Activated CD4-positive, alpha-beta T cell treated with anti-CD3 and anti-CD28 coated beads for 36 hours (primary cell): Measurements from ENCODE around the gene TACC2. TPM values are rescaled to one million over a fixed set of nuclear protein-coding genes. Genes with fewer than 3 reads are reported as not detected.

ENCODE experiments used
- ATAC-seq: fragments of 200-7000 bp; cut with Tn5 transposase; one replicate; pipeline ENCODE4 v1.10.0; 2021; ENCODE audit warnings: mild to moderate bottlenecking, moderate library complexity
- CTCF ChIA-PET: fragments of 350-600 bp; sonication (Branson Sonifier 250); formaldehyde crosslinking; loops from one replicate; lab custom pipeline; 2021; ENCODE audit warnings: antibody characterized with exemption; lab: Charles Lee
- POLR2A ChIA-PET: fragments of 350-600 bp; sonication (Branson Sonifier 250); formaldehyde crosslinking; loops from one replicate; lab custom pipeline; 2021; ENCODE audit warnings: antibody characterized with exemption, inconsistent platforms; lab: Charles Lee
- DNase-seq: peaks from one replicate; pipeline ENCODE4 v3.0.0-alpha.2; 2020
- H3K27ac Mint-ChIP-seq: one replicate; pipeline ENCODE4 v1.8.0; 2021; ENCODE audit warnings: mixed read lengths
- H3K27me3 Mint-ChIP-seq: one replicate; pipeline ENCODE4 v1.8.0; 2021; ENCODE audit warnings: mixed read lengths
- H3K36me3 Mint-ChIP-seq: one replicate; pipeline ENCODE4 v1.8.0; 2021; ENCODE audit warnings: low read depth, mixed read lengths
- H3K4me1 Mint-ChIP-seq: one replicate; pipeline ENCODE4 v1.8.0; 2021; ENCODE audit warnings: mixed read lengths
- H3K4me3 Mint-ChIP-seq: one replicate; pipeline ENCODE4 v1.8.0; 2021; ENCODE audit warnings: mild to moderate bottlenecking, moderate library complexity, mixed read lengths
- H3K9me3 Mint-ChIP-seq: one replicate; pipeline ENCODE4 v1.8.0; 2021; ENCODE audit warnings: low read depth, mixed read lengths
- intact Hi-C, 2 experiments: fragments of 100-400 bp; cut with DNase I in 1 of 2; cut with micrococcal nuclease in 1 of 2; formaldehyde crosslinking; loops; one replicate each; pipeline versions ENCODE4 v1.14.2 to v1.15.1; 2022 to 2024; cut with DNase I, micrococcal nuclease
- total RNA-seq, 2 experiments: library from RNA; stranded (reverse); gene quantifications; one replicate each; pipeline ENCODE4 v1.2.3, GENCODE V29; 2021

TACC2 gene
- total RNA-seq, 2 experiments from 2014 or later = not detected

DNA sequence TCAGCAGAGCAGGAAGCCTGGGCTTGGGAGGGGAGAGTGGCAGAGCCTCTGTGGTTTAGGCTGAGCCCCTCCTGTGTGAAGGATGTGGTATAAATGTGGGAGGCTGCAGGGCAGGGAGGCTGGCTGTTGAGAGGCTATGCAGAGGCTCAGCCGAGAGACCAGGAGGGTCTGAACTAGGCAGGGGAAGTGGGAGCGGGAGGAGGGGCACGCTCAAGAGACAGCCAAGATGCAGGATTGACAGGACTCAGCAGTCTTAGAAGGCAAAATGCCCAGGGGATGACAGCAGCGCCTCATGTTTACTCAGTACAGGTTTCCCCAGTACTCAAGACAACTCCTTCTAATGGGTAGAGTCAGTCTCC, 306.5 kb downstream of the TACC2 start:
- POLR2A ChIA-PET = no interaction called here
- no peak overlapping the region for H3K27ac Mint-ChIP-seq
- no peaks in the 10 kb centered on the region for H3K36me3 Mint-ChIP-seq
- H3K9me3 Mint-ChIP-seq = no peaks in the 10 kb centered on the region
- CTCF ChIA-PET = interaction anchor here (4.4 kb wide), 1 partner anchor 139 kb away, joined by 87 read pairs; no protein-coding TSS in a partner anchor
- no peak overlapping the region for H3K4me3 Mint-ChIP-seq
- intact Hi-C loops = loop anchor here (5.0 kb wide), 3 partner anchors 47 to 1262 kb away; no protein-coding TSS in a partner anchor
- H3K4me1 Mint-ChIP-seq = peaks cover 12% of the 10 kb centered on the region
- DNase-seq (no peak), ATAC-seq (no peak)
- H3K27me3 Mint-ChIP-seq = peaks cover 3% of the 10 kb centered on the region

DNA sequence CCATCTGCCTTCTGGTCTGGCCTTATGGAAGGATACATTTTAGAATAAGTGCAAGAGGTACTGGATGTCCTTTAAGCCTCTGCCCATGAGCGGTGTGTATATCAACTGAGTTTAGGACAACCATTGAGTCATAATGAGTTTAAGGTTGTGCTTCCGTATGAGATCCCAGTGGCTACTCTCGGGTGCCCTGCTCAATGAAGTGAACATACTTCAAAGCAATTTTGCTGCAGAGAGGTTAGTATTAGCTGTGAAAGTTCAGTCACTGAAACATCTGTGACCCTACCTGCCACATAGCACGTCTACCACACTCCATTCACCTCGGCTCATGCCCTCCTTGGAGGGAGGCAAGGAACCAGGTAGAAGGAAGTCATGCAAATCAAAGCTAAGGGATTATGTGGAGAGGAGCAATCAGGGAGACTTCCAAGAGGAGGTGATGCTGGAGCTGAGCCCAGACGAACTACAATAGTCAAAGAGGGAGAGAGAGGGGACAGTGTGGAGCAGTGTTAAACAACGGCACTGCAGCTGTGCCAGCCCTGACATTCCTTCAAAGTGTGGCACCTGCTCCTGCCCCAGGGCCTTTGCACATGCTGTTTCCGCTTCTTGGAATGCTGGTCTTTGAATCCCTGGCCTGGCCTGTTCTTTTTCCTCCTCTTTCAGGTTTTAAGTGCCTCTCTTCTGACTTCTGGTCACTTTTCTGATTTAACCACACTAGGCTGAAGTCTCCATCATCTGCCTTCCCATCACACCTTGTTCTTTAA, 307.6 kb downstream of the TACC2 start:
- DNase-seq (no peak), ATAC-seq (no peak)
- CTCF ChIA-PET = interaction anchor here (1.1 to 4.4 kb wide), 3 partner anchors 138 to 256 kb away, joined by 3 to 87 read pairs (median 3); no protein-coding TSS in a partner anchor
- intact Hi-C loops = loop anchor here (5.0 kb wide), 3 partner anchors 46 to 1261 kb away; no protein-coding TSS in a partner anchor
- POLR2A ChIA-PET = no interaction called here
- peaks cover 12% of the 10 kb centered on the region for H3K4me1 Mint-ChIP-seq
- no peak overlapping the region for H3K27ac Mint-ChIP-seq
- H3K27me3 Mint-ChIP-seq = peaks cover 3% of the 10 kb centered on the region
- H3K4me3 Mint-ChIP-seq = no peak overlapping the region
- no peaks in the 10 kb centered on the region for H3K36me3 Mint-ChIP-seq
- H3K9me3 Mint-ChIP-seq = no peaks in the 10 kb centered on the region

DNA sequence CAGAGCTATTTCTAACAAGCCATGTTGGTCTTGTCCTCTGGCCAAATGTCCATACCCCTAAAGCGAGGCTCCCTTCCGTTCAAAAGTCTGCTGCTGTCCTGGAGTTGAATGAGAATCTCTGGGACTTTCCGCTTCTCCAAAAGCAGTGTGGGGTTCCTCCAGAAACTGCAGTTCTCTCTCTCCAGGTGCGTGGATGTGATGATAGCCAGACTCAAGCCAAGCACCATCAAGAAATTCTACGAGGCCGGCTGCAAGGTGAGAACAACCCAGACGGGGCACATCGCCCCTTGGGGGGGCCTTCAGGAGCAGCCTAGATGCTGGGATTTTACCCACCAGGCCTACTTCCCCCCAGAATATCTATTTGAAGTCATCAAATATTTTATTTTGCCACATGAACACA, 308.6 kb downstream of the TACC2 start:
- no peak for ATAC-seq
- intact Hi-C loops = loop anchor here (5.0 kb wide), 3 partner anchors 45 to 1260 kb away; no protein-coding TSS in a partner anchor
- DNase-seq = no peak
- peaks cover 12% of the 10 kb centered on the region for H3K4me1 Mint-ChIP-seq
- H3K36me3 Mint-ChIP-seq = no peaks in the 10 kb centered on the region
- H3K27me3 Mint-ChIP-seq = peaks cover 3% of the 10 kb centered on the region
- no peaks in the 10 kb centered on the region for H3K9me3 Mint-ChIP-seq
- H3K27ac Mint-ChIP-seq = no peak overlapping the region
- ChIA-PET CTCF (interaction anchor here (1.1 to 4.4 kb wide), 6 partner anchors 110 to 255 kb away, joined by 3 to 87 read pairs (median 5); no protein-coding TSS in a partner anchor), POLR2A (no interaction called here)
- H3K4me3 Mint-ChIP-seq = no peak overlapping the region

DNA sequence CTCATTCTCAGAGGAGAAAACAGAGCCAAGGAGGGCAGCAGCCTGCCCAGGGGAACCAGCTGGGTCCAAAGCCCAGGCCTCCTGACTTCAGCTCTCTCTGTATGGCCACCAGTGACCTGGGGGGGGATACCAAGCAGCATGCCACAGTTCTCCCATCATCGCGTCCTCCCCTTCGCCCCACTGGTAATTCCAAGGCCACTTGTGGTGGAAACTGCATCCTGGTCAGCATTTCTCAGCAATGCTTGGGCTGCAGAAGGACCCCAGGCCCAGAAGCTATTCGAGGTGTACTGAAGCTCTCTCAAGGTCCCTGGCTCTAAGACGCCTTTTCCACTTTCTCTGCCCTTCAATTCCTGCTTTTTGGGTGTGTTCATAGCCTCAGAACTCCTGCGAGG, 309.2 kb downstream of the TACC2 start:
- Mint-ChIP-seq H3K36me3 (no peaks in the 10 kb centered on the region), H3K4me3 (no peak overlapping the region), H3K27ac (no peak overlapping the region), H3K27me3 (peaks cover 3% of the 10 kb centered on the region), H3K9me3 (no peaks in the 10 kb centered on the region), H3K4me1 (peaks cover 8% of the 10 kb centered on the region)
- POLR2A ChIA-PET = no interaction called here
- no peak for ATAC-seq
- DNase-seq = no peak
- CTCF ChIA-PET = interaction anchor here (0.6 to 4.4 kb wide), 15 partner anchors 12 to 268 kb away, joined by 3 to 87 read pairs (median 4); partner anchors contain the start of gene ARMS2
- intact Hi-C loops = loop anchor here (1.0 to 5.0 kb wide), 7 partner anchors 44 to 1259 kb away; no protein-coding TSS in a partner anchor

DNA sequence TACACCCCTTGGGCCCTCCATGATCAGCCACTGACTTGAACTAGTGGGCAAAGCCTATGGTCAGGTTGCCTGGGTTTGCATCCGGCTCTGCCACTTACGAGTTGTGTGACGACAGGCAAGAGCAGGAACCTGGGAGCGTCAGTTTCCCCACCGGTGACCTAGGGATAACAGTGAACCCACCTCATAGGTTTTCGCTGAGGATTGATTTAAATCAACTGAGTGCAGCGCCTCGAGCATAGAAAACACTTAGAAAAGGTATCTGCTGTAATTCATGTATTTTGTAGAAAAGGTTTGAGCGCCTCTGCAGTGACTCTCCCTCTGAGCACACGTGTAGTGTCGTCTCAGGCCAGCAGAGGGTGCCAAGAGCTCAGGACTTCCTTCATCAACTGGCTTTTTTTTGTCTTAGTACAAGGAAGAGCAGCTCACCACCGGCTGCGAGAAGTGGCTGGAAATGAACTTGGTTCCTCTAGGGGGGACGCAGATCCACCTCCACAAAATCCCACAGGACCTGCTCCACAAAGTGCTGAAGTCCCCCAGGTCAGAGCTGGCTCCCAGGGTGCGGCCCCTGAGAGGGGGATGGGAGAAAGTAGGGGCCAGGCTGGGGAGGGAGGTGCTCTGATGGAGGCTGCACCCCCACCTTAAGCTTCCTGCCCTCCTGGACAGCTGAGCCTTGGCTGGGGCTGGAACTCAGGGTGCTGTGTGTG, 309.8 kb downstream of the TACC2 start:
- ChIA-PET POLR2A (no interaction called here), CTCF (interaction anchor here (0.6 to 4.4 kb wide), 32 partner anchors 8 to 405 kb away, joined by 3 to 87 read pairs (median 4); partner anchors contain the start of gene ARMS2)
- no peak overlapping the region for H3K27ac Mint-ChIP-seq
- H3K36me3 Mint-ChIP-seq = no peaks in the 10 kb centered on the region
- intact Hi-C loops = loop anchor here (1.0 to 5.0 kb wide), 7 partner anchors 44 to 1259 kb away; no protein-coding TSS in a partner anchor
- H3K27me3 Mint-ChIP-seq = peaks cover 3% of the 10 kb centered on the region
- no peaks in the 10 kb centered on the region for H3K9me3 Mint-ChIP-seq
- peaks cover 5% of the 10 kb centered on the region for H3K4me1 Mint-ChIP-seq
- ATAC-seq = peak; percentile 94
- H3K4me3 Mint-ChIP-seq = no peak overlapping the region
- peak; percentile 80 for DNase-seq

DNA sequence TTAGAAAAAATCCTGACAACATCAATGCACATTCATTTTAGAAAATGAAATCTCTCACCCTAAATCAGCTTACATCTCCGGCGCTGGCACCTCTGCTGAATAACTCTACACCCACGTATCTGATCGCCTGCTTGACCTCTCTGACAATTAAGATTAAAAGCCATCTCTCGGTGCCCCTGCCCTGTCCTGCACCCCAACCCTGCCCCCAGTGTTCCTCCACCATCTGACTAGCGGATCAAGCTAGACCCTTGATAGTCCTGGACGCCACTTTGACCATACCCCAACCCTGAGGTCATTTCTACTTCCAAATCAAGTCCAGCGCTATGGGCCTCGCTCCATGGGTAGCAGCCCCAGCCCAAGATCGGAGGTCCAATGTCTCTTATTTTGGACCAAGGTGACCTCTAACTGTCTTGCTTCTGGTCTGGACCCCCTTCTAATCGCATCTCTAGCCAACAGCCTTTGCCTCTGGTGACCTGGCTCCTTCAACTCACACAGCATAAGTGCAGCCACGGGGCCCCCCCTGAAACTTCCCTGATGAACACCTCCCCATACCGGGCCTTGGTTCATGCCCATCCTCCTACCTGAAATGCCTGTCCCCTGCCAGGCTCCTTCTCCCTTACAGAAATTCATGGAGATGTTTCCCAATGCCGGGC, 310.6 kb downstream of the TACC2 start:
- ChIA-PET CTCF (interaction anchor here (0.6 to 4.4 kb wide), 29 partner anchors 7 to 404 kb away, joined by 3 to 87 read pairs (median 4); partner anchors contain the start of gene ARMS2), POLR2A (no interaction called here)
- intact Hi-C loops = loop anchor here (2.0 to 5.0 kb wide), 4 partner anchors 43 to 1258 kb away; no protein-coding TSS in a partner anchor
- no peak overlapping the region for H3K27ac Mint-ChIP-seq
- no peaks in the 10 kb centered on the region for H3K9me3 Mint-ChIP-seq
- peaks cover 3% of the 10 kb centered on the region for H3K27me3 Mint-ChIP-seq
- peaks cover 5% of the 10 kb centered on the region for H3K4me1 Mint-ChIP-seq
- ATAC-seq (no peak), DNase-seq (no peak)
- H3K4me3 Mint-ChIP-seq = no peak overlapping the region
- H3K36me3 Mint-ChIP-seq = no peaks in the 10 kb centered on the region

DNA sequence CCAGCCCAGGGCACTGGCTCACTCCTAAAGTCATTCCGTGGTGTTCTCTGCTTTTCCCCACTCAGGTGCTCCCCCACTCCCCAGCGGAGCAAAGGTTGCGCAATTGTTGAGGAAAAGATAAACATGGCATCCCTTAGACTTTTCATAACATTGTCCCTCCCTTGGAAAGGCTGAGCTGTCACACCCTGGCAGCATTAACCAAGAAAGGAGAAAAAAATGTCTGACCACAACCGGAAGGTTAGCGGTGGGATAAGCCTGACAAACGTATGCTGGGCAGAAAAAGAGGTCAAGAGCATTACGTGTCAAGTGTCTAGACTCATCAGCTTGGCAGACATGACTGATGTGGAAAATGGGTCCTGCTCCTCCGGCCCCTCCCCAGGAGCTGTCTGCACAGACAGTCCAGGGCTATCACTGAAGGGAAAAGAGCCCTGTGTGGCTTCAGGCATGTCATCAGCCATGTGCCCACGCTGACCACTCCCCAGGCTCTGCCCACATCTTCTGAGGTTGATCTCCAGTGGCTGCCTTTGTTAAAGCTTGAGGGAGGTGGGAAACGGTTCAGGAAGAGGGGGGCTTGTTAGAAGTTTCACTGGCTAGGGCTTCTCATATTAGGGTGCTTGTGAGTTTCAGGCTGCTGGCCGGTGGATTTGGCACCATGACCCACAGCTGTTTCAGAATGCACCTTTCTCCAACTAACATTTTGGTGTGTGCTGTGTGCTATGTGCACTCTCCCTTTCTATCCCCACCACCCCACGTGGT, 312.3 kb downstream of the TACC2 start:
- no peaks in the 10 kb centered on the region for H3K4me1 Mint-ChIP-seq
- peaks cover 3% of the 10 kb centered on the region for H3K27me3 Mint-ChIP-seq
- POLR2A ChIA-PET = no interaction called here
- H3K4me3 Mint-ChIP-seq = no peak overlapping the region
- CTCF ChIA-PET = interaction anchor here (1.1 to 2.6 kb wide), 3 partner anchors 33 to 264 kb away, joined by 3 to 19 read pairs (median 8); no protein-coding TSS in a partner anchor
- ATAC-seq (no peak), DNase-seq (no peak)
- H3K9me3 Mint-ChIP-seq = peaks cover 1% of the 10 kb centered on the region
- H3K27ac Mint-ChIP-seq = no peak overlapping the region
- intact Hi-C loops = no loop called here
- no peaks in the 10 kb centered on the region for H3K36me3 Mint-ChIP-seq

DNA sequence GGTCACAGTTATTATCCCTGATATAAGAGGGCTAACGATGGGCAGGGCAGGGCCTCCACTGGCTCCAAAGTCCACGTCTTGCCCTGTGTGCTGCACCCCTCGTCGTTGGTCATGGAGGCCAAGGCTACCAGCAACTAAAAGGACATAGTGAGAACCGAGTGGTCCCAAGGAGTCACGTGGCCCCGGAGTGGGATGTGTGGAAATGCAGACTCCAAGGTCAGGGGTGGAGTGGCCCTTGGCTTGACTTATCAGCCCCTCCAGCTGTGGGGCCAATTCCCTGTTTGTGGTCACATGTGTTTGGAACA, 312.8 kb downstream of the TACC2 start:
- ChIA-PET CTCF (interaction anchor here (1.0 to 2.6 kb wide), 4 partner anchors 34 to 264 kb away, joined by 3 to 19 read pairs (median 6); no protein-coding TSS in a partner anchor), POLR2A (no interaction called here)
- Mint-ChIP-seq H3K9me3 (peaks cover 1% of the 10 kb centered on the region), H3K4me3 (no peak overlapping the region), H3K27me3 (peaks cover 3% of the 10 kb centered on the region), H3K4me1 (no peaks in the 10 kb centered on the region), H3K36me3 (no peaks in the 10 kb centered on the region), H3K27ac (no peak overlapping the region)
- intact Hi-C loops = no loop called here
- DNase-seq = no peak
- no peak for ATAC-seq

DNA sequence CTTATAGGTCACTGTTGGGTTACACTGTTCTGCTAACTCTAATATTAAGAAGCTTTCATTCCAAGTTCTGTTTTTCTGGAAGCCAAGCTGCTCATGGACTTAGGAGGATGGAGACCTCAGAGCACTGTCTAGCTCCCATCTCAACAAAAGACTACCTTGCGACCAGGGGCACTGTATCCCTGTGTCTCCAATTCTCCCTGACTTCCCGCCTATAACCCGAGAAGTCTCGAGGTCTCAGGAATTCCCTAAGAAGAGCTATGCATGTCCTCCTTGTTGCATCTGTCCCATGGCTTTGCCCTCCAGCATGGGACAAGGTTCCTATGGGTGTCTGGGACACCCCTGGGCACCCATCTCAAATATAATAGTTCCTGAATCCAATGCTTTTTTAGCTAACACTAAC, 313.4 kb downstream of the TACC2 start:
- Mint-ChIP-seq H3K27ac (no peak overlapping the region), H3K27me3 (peaks cover 3% of the 10 kb centered on the region), H3K36me3 (no peaks in the 10 kb centered on the region), H3K4me3 (no peak overlapping the region), H3K9me3 (peaks cover 1% of the 10 kb centered on the region), H3K4me1 (no peaks in the 10 kb centered on the region)
- DNase-seq = no peak
- CTCF ChIA-PET = interaction anchor here (1.0 to 2.6 kb wide), 4 partner anchors 34 to 263 kb away, joined by 3 to 19 read pairs (median 6); no protein-coding TSS in a partner anchor
- ATAC-seq = no peak
- POLR2A ChIA-PET = no interaction called here
- intact Hi-C loops = no loop called here

DNA sequence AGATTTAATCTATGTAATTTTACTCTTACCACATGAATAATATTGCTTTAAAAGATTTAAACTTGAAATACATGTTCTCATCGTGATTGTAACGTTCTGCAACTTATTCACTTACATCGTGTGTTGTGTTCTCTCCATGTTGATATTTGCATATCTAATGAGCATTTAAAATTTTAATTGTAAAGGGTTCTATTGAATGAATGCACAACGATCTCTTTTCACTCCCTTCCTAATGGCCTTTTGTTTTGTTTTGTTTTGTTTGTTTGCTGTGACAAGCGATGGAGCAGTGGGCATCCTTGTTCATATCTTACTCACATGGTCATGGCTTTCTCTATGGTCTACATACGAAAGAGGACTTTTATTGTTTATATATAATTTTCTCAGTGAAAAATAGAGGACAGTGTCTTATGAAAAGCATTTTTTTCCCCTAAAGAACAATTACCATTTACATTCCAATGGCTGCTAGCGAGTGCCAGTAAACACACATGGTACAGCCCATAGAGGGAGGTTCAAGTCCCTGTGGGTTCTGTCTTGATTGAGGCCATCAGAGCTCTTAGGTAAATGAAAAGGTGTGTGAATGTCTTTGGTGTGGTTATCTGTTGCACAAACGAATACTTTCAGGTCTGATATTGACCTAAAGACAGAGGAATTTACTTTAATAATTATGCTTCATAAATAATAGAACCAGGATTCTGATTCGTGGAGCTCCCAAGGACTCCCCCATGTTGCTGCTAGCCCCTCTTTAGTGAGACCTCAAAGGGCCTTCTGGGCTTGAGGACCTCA, 314.5 kb downstream of the TACC2 start:
- H3K4me3 Mint-ChIP-seq = no peak overlapping the region
- intact Hi-C loops = no loop called here
- POLR2A ChIA-PET = no interaction called here

More for the DNA sequence above, 314.5 kb downstream of the TACC2 start:
- no peaks in the 10 kb centered on the region for H3K36me3 Mint-ChIP-seq
- no peak for ATAC-seq
- CTCF ChIA-PET = interaction anchor here (2.5 to 2.6 kb wide), 2 partner anchors 131 to 262 kb away, joined by 8 to 19 read pairs; no protein-coding TSS in a partner anchor
- peaks cover 3% of the 10 kb centered on the region for H3K27me3 Mint-ChIP-seq
- DNase-seq = no peak
- peaks cover 1% of the 10 kb centered on the region for H3K9me3 Mint-ChIP-seq
- H3K4me1 Mint-ChIP-seq = no peaks in the 10 kb centered on the region
- no peak overlapping the region for H3K27ac Mint-ChIP-seq
